ENCODE data around the gene USP47. TPM values are rescaled to one million over a fixed set of nuclear protein-coding genes. Genes with fewer than 3 reads are reported as not detected.

Gene USP47
- total and polyA plus RNA-seq, 2 experiments from 2014 or later: 35.9 to 58.8 TPM

DNA sequence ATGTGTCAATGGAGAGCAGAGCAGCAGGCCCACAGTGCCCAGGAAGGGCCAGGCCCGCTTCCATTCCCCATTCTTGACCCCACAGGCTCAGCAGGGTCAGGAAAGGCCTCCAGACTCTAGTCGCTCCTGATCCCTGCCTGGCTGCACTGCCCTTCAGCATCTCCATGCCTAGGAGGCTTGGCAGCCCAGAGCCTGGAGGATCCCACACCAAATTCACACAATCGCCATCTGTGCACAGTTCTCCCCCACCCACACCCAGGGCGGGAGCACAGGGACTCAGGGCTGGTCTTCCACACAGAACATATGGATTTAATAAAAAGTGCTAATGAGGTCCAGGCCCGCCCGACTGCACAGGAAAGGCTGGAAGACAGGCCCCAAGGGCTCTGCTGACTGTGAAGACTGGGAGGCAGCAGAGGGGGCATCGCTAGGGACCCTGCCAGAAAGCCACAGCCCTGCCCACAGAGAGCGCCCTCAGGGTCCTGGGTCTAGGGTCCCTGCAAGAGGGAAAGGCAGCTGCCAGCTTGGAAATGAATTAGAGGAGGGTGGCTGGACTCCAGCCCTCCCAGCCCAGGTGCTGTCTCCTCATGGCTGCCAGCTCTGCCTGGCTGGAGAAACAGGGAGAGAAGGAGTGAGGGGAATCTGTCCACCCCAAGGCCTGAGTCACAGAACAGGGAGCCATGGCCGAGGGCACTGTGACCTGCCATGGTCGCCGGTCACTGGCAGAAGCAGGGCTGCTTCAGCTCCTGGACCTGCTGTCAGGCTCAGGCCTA, 126.9 kb downstream of the USP47 start:
- Histone ChIP-seq H3K9me3 (ENCODE audit: low read depth) (no peaks in the 10 kb centered on the region), H3K4me1 (ENCODE audit: insufficient read depth) (peaks cover 24% of the 10 kb centered on the region), H3K36me3 (ENCODE audit: low read depth) (no peaks in the 10 kb centered on the region), H3K9ac (no peak overlapping the region), H3K4me3 (no peak overlapping the region), H2AFZ (0 out of 2 replicates have a peak overlapping the region, but pooled peaks have one; percentile 5), H3K79me2 (ENCODE audit: insufficient read depth) (no peaks in the 10 kb centered on the region), H3K9me2 (ENCODE audit: insufficient read depth) (no peaks in the 10 kb centered on the region), H4K20me1 (ENCODE audit: insufficient read depth) (no peaks in the 10 kb centered on the region), H3K27me3 (replicated peaks; ENCODE audit: insufficient read depth) (no peaks in the 10 kb centered on the region), H3K4me2 (ENCODE audit: unreplicated experiment) (no peak overlapping the region), H3F3A (ENCODE audit: insufficient read depth) (peaks cover 8% of the 10 kb centered on the region), H3K27ac (no peak overlapping the region)
- in situ Hi-C loops (cut with MboI): no loop called here
- TF ChIP-seq EZH2 (IDR thresholded peaks at IDR 0.05; ENCODE audit: insufficient read depth, poor library complexity, severe bottlenecking) (no peak), EZH2phosphoT487 (IDR thresholded peaks at IDR 0.05; ENCODE audit: insufficient read depth, low read depth) (no peak)
- 22 to 30% methylated on average over 10 to 11 of the region's 11 CpGs for WGBS, 2 experiments (ENCODE audit: low coverage in 1 of 2, low lambda C conversion rate in 2 of 2, missing lambda C conversion rate in 2 of 2)
- DNase-seq: peak; percentile 82

DNA sequence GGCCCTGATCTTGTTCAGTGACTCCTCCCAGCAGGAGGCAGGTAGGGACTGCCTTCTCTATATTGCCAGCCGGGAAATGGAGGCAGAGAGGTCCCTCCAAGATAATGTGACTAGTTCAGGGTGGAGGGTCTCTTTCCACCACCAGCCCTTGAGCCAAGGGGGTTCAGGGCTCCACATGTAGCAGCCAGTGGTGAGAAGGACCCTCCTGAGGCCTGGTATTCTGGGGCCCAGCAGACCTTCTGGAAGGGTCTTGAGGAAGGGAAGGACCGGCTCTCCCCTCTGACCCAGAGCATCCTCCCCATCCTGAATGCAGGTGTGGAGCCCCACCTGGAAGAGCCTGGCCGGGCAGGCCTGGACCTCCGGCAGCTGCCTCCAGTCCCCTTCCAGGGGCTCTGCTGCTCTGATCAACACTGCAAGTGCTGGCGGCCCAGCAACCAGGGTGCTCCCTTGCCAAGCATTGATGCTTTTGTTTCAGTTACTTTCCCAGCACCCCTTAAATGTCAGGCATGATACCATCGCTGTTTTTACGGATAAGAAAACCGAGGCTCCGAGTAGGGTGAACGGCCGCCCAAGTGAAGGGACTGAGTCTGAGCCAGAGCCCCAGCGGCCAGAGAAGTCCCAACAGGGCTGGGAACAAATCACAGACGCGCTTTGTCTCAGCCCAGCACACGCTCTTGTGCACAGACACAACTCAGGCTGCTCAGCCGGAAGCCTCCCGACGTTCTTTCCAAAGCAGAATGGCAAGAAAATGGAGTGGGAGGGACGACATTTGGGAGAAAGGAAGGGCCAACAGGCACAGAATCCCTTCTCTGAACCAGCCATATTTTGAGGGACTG, 127.8 kb downstream of the USP47 start:
- Histone ChIP-seq H3K4me1 (ENCODE audit: insufficient read depth) (peaks cover 31% of the 10 kb centered on the region), H3K9me3 (ENCODE audit: low read depth) (no peaks in the 10 kb centered on the region), H4K20me1 (ENCODE audit: insufficient read depth) (no peaks in the 10 kb centered on the region), H2AFZ (no peak overlapping the region), H3K27me3 (replicated peaks; ENCODE audit: insufficient read depth) (no peaks in the 10 kb centered on the region), H3F3A (ENCODE audit: insufficient read depth) (peaks cover 14% of the 10 kb centered on the region), H3K4me3 (no peak overlapping the region), H3K36me3 (ENCODE audit: low read depth) (no peaks in the 10 kb centered on the region), H3K79me2 (ENCODE audit: insufficient read depth) (no peaks in the 10 kb centered on the region), H3K9ac (no peak overlapping the region), H3K4me2 (ENCODE audit: unreplicated experiment) (no peak overlapping the region), H3K27ac (no peak overlapping the region), H3K9me2 (ENCODE audit: insufficient read depth) (no peaks in the 10 kb centered on the region)
- no peak for TF ChIP-seq EZH2phosphoT487 (IDR thresholded peaks at IDR 0.05; ENCODE audit: insufficient read depth, low read depth)
- in situ Hi-C loops (cut with MboI): no loop called here
- no peak for DNase-seq
- 60 to 64% methylated on average over 19 of the region's 19 CpGs for WGBS, 2 experiments (ENCODE audit: low coverage in 1 of 2, low lambda C conversion rate in 2 of 2, missing lambda C conversion rate in 2 of 2)

- H3K9me2 ChIP-seq (ENCODE audit: insufficient read depth): no peaks in the 10 kb centered on the region
- no peak overlapping the region for H3K4me2 ChIP-seq (ENCODE audit: unreplicated experiment)
- no peaks in the 10 kb centered on the region for H3K9me3 ChIP-seq (ENCODE audit: low read depth)
- in situ Hi-C loops (cut with MboI): no loop called here
- TF ChIP-seq EZH2 (IDR thresholded peaks at IDR 0.05; ENCODE audit: insufficient read depth, poor library complexity, severe bottlenecking) (no peak), EZH2phosphoT487 (IDR thresholded peaks at IDR 0.05; ENCODE audit: insufficient read depth, low read depth) (no peak)
- H3K4me1 ChIP-seq (ENCODE audit: insufficient read depth): peaks cover 38% of the 10 kb centered on the region
- no peak overlapping the region for H3K9ac ChIP-seq
- WGBS, 2 experiments (ENCODE audit: low coverage in 1 of 2, low lambda C conversion rate in 2 of 2, missing lambda C conversion rate in 2 of 2): 100% methylated on average over 2 of the region's 2 CpGs
- DNase-seq: no peak
- no peak overlapping the region for H2AFZ ChIP-seq
- no peak overlapping the region for H3K4me3 ChIP-seq
- no peaks in the 10 kb centered on the region for H3K36me3 ChIP-seq (ENCODE audit: low read depth)
- peaks cover 14% of the 10 kb centered on the region for H3F3A ChIP-seq (ENCODE audit: insufficient read depth)
- no peaks in the 10 kb centered on the region for H4K20me1 ChIP-seq (ENCODE audit: insufficient read depth)
- no peak overlapping the region for H3K27ac ChIP-seq
- H3K79me2 ChIP-seq (ENCODE audit: insufficient read depth): no peaks in the 10 kb centered on the region
- no peaks in the 10 kb centered on the region for H3K27me3 ChIP-seq (replicated peaks; ENCODE audit: insufficient read depth)
Measured at GRCh38 chr11:11970556-11970955, 128.8 kb downstream of the USP47 start.

DNA sequence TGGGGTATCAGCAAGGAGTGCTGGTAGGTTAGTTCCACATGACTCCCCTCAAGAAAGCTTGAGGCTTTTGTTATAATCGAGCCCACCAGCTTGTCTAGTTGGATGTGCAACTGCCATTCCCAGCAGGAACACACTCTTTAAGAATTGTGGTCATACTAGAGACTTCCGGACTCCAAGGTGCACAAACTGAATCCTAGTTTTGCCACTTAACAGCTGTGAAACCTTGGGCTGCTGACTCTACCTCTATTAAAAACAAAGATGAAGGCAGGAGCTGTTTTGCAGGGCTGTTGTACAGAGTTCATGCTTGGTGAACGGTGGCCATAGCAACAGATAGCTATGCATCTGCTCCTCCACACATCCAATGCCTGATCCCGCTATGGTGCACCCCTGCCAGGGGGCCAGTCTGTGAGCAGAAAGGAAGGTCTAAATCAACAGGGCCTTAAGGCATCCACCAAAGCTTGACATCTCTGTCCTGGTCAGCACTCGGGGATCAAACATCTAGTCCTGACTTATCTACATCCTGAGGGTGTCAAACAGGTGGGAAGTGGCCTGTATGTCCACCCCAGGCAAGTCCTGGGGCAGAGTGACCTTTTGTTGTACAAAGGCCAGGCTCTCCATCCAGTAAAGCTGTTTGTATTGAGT, 130.3 kb downstream of the USP47 start:
- no peaks in the 10 kb centered on the region for H3K9me3 ChIP-seq (ENCODE audit: low read depth)
- H3K36me3 ChIP-seq (ENCODE audit: low read depth): no peaks in the 10 kb centered on the region
- 94 to 99% methylated on average over 5 of the region's 5 CpGs for WGBS, 2 experiments (ENCODE audit: low coverage in 1 of 2, low lambda C conversion rate in 2 of 2, missing lambda C conversion rate in 2 of 2)
- H3K4me1 ChIP-seq (ENCODE audit: insufficient read depth): peaks cover 52% of the 10 kb centered on the region
- no peaks in the 10 kb centered on the region for H4K20me1 ChIP-seq (ENCODE audit: insufficient read depth)
- no peak for TF ChIP-seq EZH2 (IDR thresholded peaks at IDR 0.05; ENCODE audit: insufficient read depth, poor library complexity, severe bottlenecking)
- no peak for TF ChIP-seq EZH2phosphoT487 (IDR thresholded peaks at IDR 0.05; ENCODE audit: insufficient read depth, low read depth)
- H3K9ac ChIP-seq: no peak overlapping the region
- no peak overlapping the region for H2AFZ ChIP-seq
- H3K9me2 ChIP-seq (ENCODE audit: insufficient read depth): no peaks in the 10 kb centered on the region
- H3K27ac ChIP-seq: no peak overlapping the region
- no peaks in the 10 kb centered on the region for H3K79me2 ChIP-seq (ENCODE audit: insufficient read depth)
- H3K4me3 ChIP-seq: no peak overlapping the region
- no peaks in the 10 kb centered on the region for H3K27me3 ChIP-seq (replicated peaks; ENCODE audit: insufficient read depth)
- H3K4me2 ChIP-seq (ENCODE audit: unreplicated experiment): no peak overlapping the region
- DNase-seq: no peak
- H3F3A ChIP-seq (ENCODE audit: insufficient read depth): peaks cover 18% of the 10 kb centered on the region
- in situ Hi-C loops (cut with MboI): no loop called here

All from GM23248 (cell line).